ENCODE data around the gene RFX4.

Gene RFX4

GRCh38 chr12:106629797-106630659 is 47.2 kb downstream of the RFX4 start:
- 66% methylated on average over 12 of the region's 12 CpGs for WGBS
- H2BK120ac ChIP-seq (ENCODE audit: low read depth, low read length) = no peak overlapping the region
- no peak overlapping the region for H3K4me2 ChIP-seq (ENCODE audit: low read length, poor library complexity, severe bottlenecking)
- no peaks in the 10 kb centered on the region for H3K79me1 ChIP-seq (replicated peaks; ENCODE audit: low read length, poor library complexity, severe bottlenecking)
- peaks cover 0 to 15% of the 10 kb centered on the region in 2 experiments for H3K27me3 ChIP-seq (ENCODE audit: control insufficient read depth in 1 of 2, insufficient read depth in 1 of 2, low read length in 2 of 2)
- no peak overlapping the region for H2BK5ac ChIP-seq (ENCODE audit: low read depth, low read length, poor library complexity, severe bottlenecking)
- H3K4ac ChIP-seq (ENCODE audit: low read depth in 1 of 2, low read length in 2 of 2) = no peak overlapping the region
- H2BK15ac ChIP-seq (ENCODE audit: low read depth, poor library complexity, severe bottlenecking) = no peak overlapping the region
- H3K4me3 ChIP-seq (ENCODE audit: insufficient read depth in 1 of 2, low read depth in 1 of 2, low read length in 2 of 2) = no peak overlapping the region
- H3K14ac ChIP-seq (ENCODE audit: low read length in 2 of 2) = no peak overlapping the region
- no peak overlapping the region for H3K9ac ChIP-seq (ENCODE audit: low read length)
- H2AFZ ChIP-seq (ENCODE audit: low read depth, low read length) = no peak overlapping the region
- H3K23ac ChIP-seq (ENCODE audit: low read length in 2 of 2) = peak overlapping the region in 1 of 2 experiments; percentile 51
- no peak overlapping the region for H2BK12ac ChIP-seq (ENCODE audit: low read length in 2 of 2)
- H3K9me3 ChIP-seq (ENCODE audit: control insufficient read depth, low read length) = no peaks in the 10 kb centered on the region
- no peak overlapping the region for H2AK5ac ChIP-seq (ENCODE audit: low read length, severe bottlenecking)
- DNase-seq = no peak
- H4K8ac ChIP-seq (ENCODE audit: low read length) = no peak overlapping the region
- no peak overlapping the region for H4K91ac ChIP-seq (ENCODE audit: low read length)
- H3K4me1 ChIP-seq (ENCODE audit: control insufficient read depth, insufficient read depth, low read depth, low read length) = peaks cover 8% of the 10 kb centered on the region
- no peak overlapping the region for H3K18ac ChIP-seq (ENCODE audit: low read depth in 1 of 2, low read length in 2 of 2)
- no peaks in the 10 kb centered on the region for H3K36me3 ChIP-seq (ENCODE audit: control insufficient read depth in 1 of 2, insufficient read depth in 2 of 2, low read depth in 1 of 2, low read length in 2 of 2)
- no peak overlapping the region for H3K27ac ChIP-seq (ENCODE audit: low read length, poor library complexity, severe bottlenecking)

GRCh38 chr12:106631150-106631549 is 48.3 kb downstream of the RFX4 start:
- no peak overlapping the region for H3K27ac ChIP-seq (ENCODE audit: low read length, poor library complexity, severe bottlenecking)
- H2BK5ac ChIP-seq (ENCODE audit: low read depth, low read length, poor library complexity, severe bottlenecking) = no peak overlapping the region
- no peak overlapping the region for H3K9ac ChIP-seq (ENCODE audit: low read length)
- no peak overlapping the region for H2BK120ac ChIP-seq (ENCODE audit: low read depth, low read length)
- no peak overlapping the region for H2AFZ ChIP-seq (ENCODE audit: low read depth, low read length)
- H3K23ac ChIP-seq (ENCODE audit: low read length in 2 of 2) = no peak overlapping the region
- no peak overlapping the region for H3K4me3 ChIP-seq (ENCODE audit: insufficient read depth in 1 of 2, low read depth in 1 of 2, low read length in 2 of 2)
- no peak overlapping the region for H3K4ac ChIP-seq (ENCODE audit: low read depth in 1 of 2, low read length in 2 of 2)
- H3K36me3 ChIP-seq (ENCODE audit: control insufficient read depth in 1 of 2, insufficient read depth in 2 of 2, low read depth in 1 of 2, low read length in 2 of 2) = no peaks in the 10 kb centered on the region
- peaks cover 8% of the 10 kb centered on the region for H3K4me1 ChIP-seq (ENCODE audit: control insufficient read depth, insufficient read depth, low read depth, low read length)
- no peak overlapping the region for H2BK12ac ChIP-seq (ENCODE audit: low read length in 2 of 2)
- DNase-seq = no peak
- H3K27me3 ChIP-seq (ENCODE audit: control insufficient read depth in 1 of 2, insufficient read depth in 1 of 2, low read length in 2 of 2) = peaks cover 0 to 15% of the 10 kb centered on the region in 2 experiments
- no peak overlapping the region for H3K4me2 ChIP-seq (ENCODE audit: low read length, poor library complexity, severe bottlenecking)
- no peak overlapping the region for H2BK15ac ChIP-seq (ENCODE audit: low read depth, poor library complexity, severe bottlenecking)
- no peak overlapping the region for H3K18ac ChIP-seq (ENCODE audit: low read depth in 1 of 2, low read length in 2 of 2)
- no peaks in the 10 kb centered on the region for H3K9me3 ChIP-seq (ENCODE audit: control insufficient read depth, low read length)
- H2AK5ac ChIP-seq (ENCODE audit: low read length, severe bottlenecking) = no peak overlapping the region
- H4K8ac ChIP-seq (ENCODE audit: low read length) = no peak overlapping the region
- 83% methylated on average over 2 of the region's 3 CpGs for WGBS
- H4K91ac ChIP-seq (ENCODE audit: low read length) = no peak overlapping the region
- no peaks in the 10 kb centered on the region for H3K79me1 ChIP-seq (replicated peaks; ENCODE audit: low read length, poor library complexity, severe bottlenecking)
- no peak overlapping the region for H3K14ac ChIP-seq (ENCODE audit: low read length in 2 of 2)

GRCh38 chr12:106631797-106632196 is 49.0 kb downstream of the RFX4 start:
- DNase-seq = no peak
- Histone ChIP-seq H2BK120ac (ENCODE audit: low read depth, low read length) (no peak overlapping the region), H3K9ac (ENCODE audit: low read length) (no peak overlapping the region), H2AFZ (ENCODE audit: low read depth, low read length) (no peak overlapping the region), H2BK15ac (ENCODE audit: low read depth, poor library complexity, severe bottlenecking) (no peak overlapping the region), H3K27ac (ENCODE audit: low read length, poor library complexity, severe bottlenecking) (no peak overlapping the region), H4K91ac (ENCODE audit: low read length) (no peak overlapping the region), H2BK12ac (ENCODE audit: low read length in 2 of 2) (no peak overlapping the region), H3K4ac (ENCODE audit: low read depth in 1 of 2, low read length in 2 of 2) (no peak overlapping the region), H3K79me1 (replicated peaks; ENCODE audit: low read length, poor library complexity, severe bottlenecking) (no peaks in the 10 kb centered on the region), H4K8ac (ENCODE audit: low read length) (no peak overlapping the region), H3K4me3 (ENCODE audit: insufficient read depth in 1 of 2, low read depth in 1 of 2, low read length in 2 of 2) (no peak overlapping the region), H3K27me3 (ENCODE audit: control insufficient read depth in 1 of 2, insufficient read depth in 1 of 2, low read length in 2 of 2) (peaks cover 0 to 15% of the 10 kb centered on the region in 2 experiments), H2AK5ac (ENCODE audit: low read length, severe bottlenecking) (no peak overlapping the region), H3K14ac (ENCODE audit: low read length in 2 of 2) (no peak overlapping the region), H3K4me1 (ENCODE audit: control insufficient read depth, insufficient read depth, low read depth, low read length) (peaks cover 8% of the 10 kb centered on the region), H3K9me3 (ENCODE audit: control insufficient read depth, low read length) (no peaks in the 10 kb centered on the region), H3K23ac (ENCODE audit: low read length in 2 of 2) (no peak overlapping the region), H2BK5ac (ENCODE audit: low read depth, low read length, poor library complexity, severe bottlenecking) (no peak overlapping the region), H3K36me3 (ENCODE audit: control insufficient read depth in 1 of 2, insufficient read depth in 2 of 2, low read depth in 1 of 2, low read length in 2 of 2) (no peaks in the 10 kb centered on the region), H3K4me2 (ENCODE audit: low read length, poor library complexity, severe bottlenecking) (no peak overlapping the region), H3K18ac (ENCODE audit: low read depth in 1 of 2, low read length in 2 of 2) (no peak overlapping the region)
- WGBS = 53% methylated on average over 1 of the region's 2 CpGs

- Histone ChIP-seq H3K79me1 (replicated peaks; ENCODE audit: low read length, poor library complexity, severe bottlenecking) (no peaks in the 10 kb centered on the region), H3K18ac (ENCODE audit: low read depth in 1 of 2, low read length in 2 of 2) (no peak overlapping the region), H2BK120ac (ENCODE audit: low read depth, low read length) (no peak overlapping the region), H4K8ac (ENCODE audit: low read length) (no peak overlapping the region), H3K27ac (ENCODE audit: low read length, poor library complexity, severe bottlenecking) (no peak overlapping the region), H2BK12ac (ENCODE audit: low read length in 2 of 2) (no peak overlapping the region), H3K14ac (ENCODE audit: low read length in 2 of 2) (no peak overlapping the region), H3K27me3 (ENCODE audit: control insufficient read depth in 1 of 2, insufficient read depth in 1 of 2, low read length in 2 of 2) (peaks cover 0 to 15% of the 10 kb centered on the region in 2 experiments), H3K9ac (ENCODE audit: low read length) (no peak overlapping the region), H3K36me3 (ENCODE audit: control insufficient read depth in 1 of 2, insufficient read depth in 2 of 2, low read depth in 1 of 2, low read length in 2 of 2) (no peaks in the 10 kb centered on the region), H2BK5ac (ENCODE audit: low read depth, low read length, poor library complexity, severe bottlenecking) (no peak overlapping the region), H3K4me2 (ENCODE audit: low read length, poor library complexity, severe bottlenecking) (no peak overlapping the region), H4K91ac (ENCODE audit: low read length) (no peak overlapping the region), H2BK15ac (ENCODE audit: low read depth, poor library complexity, severe bottlenecking) (no peak overlapping the region), H3K4ac (ENCODE audit: low read depth in 1 of 2, low read length in 2 of 2) (no peak overlapping the region), H3K9me3 (ENCODE audit: control insufficient read depth, low read length) (no peaks in the 10 kb centered on the region), H2AK5ac (ENCODE audit: low read length, severe bottlenecking) (no peak overlapping the region), H3K4me3 (ENCODE audit: insufficient read depth in 1 of 2, low read depth in 1 of 2, low read length in 2 of 2) (no peak overlapping the region), H3K4me1 (ENCODE audit: control insufficient read depth, insufficient read depth, low read depth, low read length) (peaks cover 8% of the 10 kb centered on the region), H3K23ac (ENCODE audit: low read length in 2 of 2) (no peak overlapping the region), H2AFZ (ENCODE audit: low read depth, low read length) (no peak overlapping the region)
- 52% methylated on average over 7 of the region's 7 CpGs for WGBS
- no peak for DNase-seq
Measured at GRCh38 chr12:106632797-106633450, 50.1 kb downstream of the RFX4 start.

All from mesenchymal stem cell (in vitro differentiated cells and primary cell).